ENCODE measurements around the gene ZC3H10.

DNA sequence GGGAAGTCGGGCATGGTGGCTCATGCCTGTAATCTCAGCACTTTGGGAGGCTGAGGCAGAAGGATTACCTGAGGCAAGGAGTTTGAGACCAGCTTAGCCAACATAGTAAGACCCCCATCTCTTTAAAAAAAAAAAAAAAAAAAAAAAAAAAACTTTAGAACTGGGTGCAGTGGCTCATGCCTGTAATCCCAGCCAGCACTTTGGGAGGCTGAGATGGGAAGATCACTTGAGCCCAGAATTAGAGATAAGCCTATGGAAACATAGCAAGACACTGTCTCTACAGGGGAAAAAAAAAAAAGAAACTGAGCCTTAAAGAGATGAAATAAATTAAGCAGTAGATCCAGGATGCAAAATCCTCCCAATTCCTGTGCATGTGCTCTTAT lies 15.4 kb upstream of the ZC3H10 start:
- no peak for TF ChIP-seq EZH2phosphoT487 (IDR thresholded peaks at IDR 0.05; ENCODE audit: borderline replicate concordance, low read length)
- TF ChIP-seq, protein P1, sequence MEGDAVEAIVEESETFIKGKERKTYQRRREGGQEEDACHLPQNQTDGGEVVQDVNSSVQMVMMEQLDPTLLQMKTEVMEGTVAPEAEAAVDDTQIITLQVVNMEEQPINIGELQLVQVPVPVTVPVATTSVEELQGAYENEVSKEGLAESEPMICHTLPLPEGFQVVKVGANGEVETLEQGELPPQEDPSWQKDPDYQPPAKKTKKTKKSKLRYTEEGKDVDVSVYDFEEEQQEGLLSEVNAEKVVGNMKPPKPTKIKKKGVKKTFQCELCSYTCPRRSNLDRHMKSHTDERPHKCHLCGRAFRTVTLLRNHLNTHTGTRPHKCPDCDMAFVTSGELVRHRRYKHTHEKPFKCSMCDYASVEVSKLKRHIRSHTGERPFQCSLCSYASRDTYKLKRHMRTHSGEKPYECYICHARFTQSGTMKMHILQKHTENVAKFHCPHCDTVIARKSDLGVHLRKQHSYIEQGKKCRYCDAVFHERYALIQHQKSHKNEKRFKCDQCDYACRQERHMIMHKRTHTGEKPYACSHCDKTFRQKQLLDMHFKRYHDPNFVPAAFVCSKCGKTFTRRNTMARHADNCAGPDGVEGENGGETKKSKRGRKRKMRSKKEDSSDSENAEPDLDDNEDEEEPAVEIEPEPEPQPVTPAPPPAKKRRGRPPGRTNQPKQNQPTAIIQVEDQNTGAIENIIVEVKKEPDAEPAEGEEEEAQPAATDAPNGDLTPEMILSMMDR (IDR thresholded peaks at IDR 0.05; ENCODE audit: low read depth, low read length, poor library complexity, severe bottlenecking): no peak
